Thoracic aorta (tissue), 2 donors: ENCODE measurements around the gene SLC25A13. TPM values are rescaled to one million over a fixed set of nuclear protein-coding genes. Genes with fewer than 3 reads are reported as not detected.

ENCODE experiments used
- ATAC-seq: fragments of 150-250 bp; one replicate; pipeline ENCODE4 v1.8.0; 2017; ENCODE audit warnings: low read depth; ENCODE audit not compliant: insufficient number of reproducible peaks, low FRiP score
- DNase-seq: peaks from one replicate; pipeline ENCODE4 v3.0.0-alpha.2; 2020; ENCODE audit warnings: low spot score
- H3K27ac ChIP-seq, 2 donors: fragments of 200-600 bp; sonication (generic); 1 replicate in 1 of 2; 2 replicates in 1 of 2; pipeline ENCODE4 v1.5.1; 2016; ENCODE audit warnings: mild to moderate bottlenecking in 2 of 2, moderate library complexity in 2 of 2
- H3K27me3 ChIP-seq: fragments of 200-600 bp; sonication (generic); replicated peaks from 2 replicates; pipeline ENCODE4 v1.6.0; 2016; ENCODE audit warnings: mild to moderate bottlenecking; ENCODE audit not compliant: insufficient read depth
- H3K36me3 ChIP-seq: fragments of 200-600 bp; sonication (generic); one replicate; pipeline ENCODE4 v1.5.1; 2016
- H3K4me1 ChIP-seq, 2 donors: fragments of 200-600 bp; sonication (generic); 1 replicate in 1 of 2; 2 replicates in 1 of 2; pipeline versions ENCODE4 v1.5.1 to v1.6.0; 2016; ENCODE audit warnings: low read depth in 2 of 2, mild to moderate bottlenecking in 1 of 2; ENCODE audit not compliant: control insufficient read depth in 1 of 2
- H3K4me3 ChIP-seq: fragments of 200-600 bp; sonication (generic); 2 replicates; pipeline ENCODE4 v1.5.1; 2016; ENCODE audit warnings: mild to moderate bottlenecking
- H3K9me3 ChIP-seq: fragments of 200-600 bp; sonication (generic); 2 replicates; pipeline ENCODE4 v1.5.1; 2016
- CTCF ChIP-seq: fragments of 200-600 bp; sonication (generic); IDR thresholded peaks from one replicate; pipeline ENCODE4 v1.5.1; 2019; ENCODE audit warnings: antibody characterized with exemption
- total RNA-seq, 2 donors: library from RNA; depleted of rRNA; stranded (reverse); fragments of >200 nt; gene quantifications; one replicate each; pipeline versions ENCODE4 v1.1.0 to v1.2.3, GENCODE V29; 2016

Gene SLC25A13
- total RNA-seq, 2 donors from 2014 or later: 18.5 to 24.2 TPM

GRCh38 chr7:96074871-96075270 is 247.0 kb downstream of the SLC25A13 start:
- H3K27me3 ChIP-seq: no peaks in the 10 kb centered on the region
- peaks cover 0 to 2% of the 10 kb centered on the region in 2 donors for H3K4me1 ChIP-seq
- no peaks in the 10 kb centered on the region for H3K36me3 ChIP-seq
- no peak overlapping the region for H3K4me3 ChIP-seq
- TF ChIP-seq CTCF: no peak
- no peaks in the 10 kb centered on the region for H3K9me3 ChIP-seq
- H3K27ac ChIP-seq: no peak overlapping the region
- DNase-seq (no peak), ATAC-seq (no peak)
